CD4-positive, alpha-beta memory T cell (primary cell): ENCODE data around the gene LITAF. TPM values are rescaled to one million over a fixed set of nuclear protein-coding genes. Genes with fewer than 3 reads are reported as not detected.

Experiments used
- CTCF ChIA-PET: fragments of 350-600 bp; sonication (Branson Sonifier 250); formaldehyde crosslinking; loops from one replicate; lab custom pipeline; 2021; ENCODE audit warnings: inconsistent platforms; ENCODE audit not compliant: partially characterized antibody; lab: Charles Lee
- POLR2A ChIA-PET: fragments of 350-600 bp; sonication (Branson Sonifier 250); formaldehyde crosslinking; loops from one replicate; lab custom pipeline; 2021; ENCODE audit not compliant: partially characterized antibody; lab: Charles Lee
- DNase-seq, 5 donors: peaks; one replicate each; pipeline versions ENCODE4 v3.0.0 to v3.0.0-alpha.2; 2020 to 2022; ENCODE audit warnings: mixed read lengths in 1 of 5
- H3K27ac ChIP-seq: one replicate; pipeline ENCODE4 v1.7.0; 2013; ENCODE audit warnings: low read depth, low read length
- H3K27me3 ChIP-seq: 2 replicates; pipeline ENCODE4 v1.7.0; 2013; ENCODE audit warnings: mild to moderate bottlenecking, low read length, moderate library complexity; ENCODE audit not compliant: insufficient read depth
- H3K36me3 ChIP-seq: 2 replicates; pipeline ENCODE4 v1.7.0; 2013; ENCODE audit warnings: mild to moderate bottlenecking, low read length, moderate library complexity; ENCODE audit not compliant: insufficient read depth
- H3K4me1 ChIP-seq: 2 replicates; pipeline ENCODE4 v1.7.0; 2013; ENCODE audit warnings: mild to moderate bottlenecking, low read length, moderate library complexity; ENCODE audit not compliant: insufficient read depth
- H3K4me3 ChIP-seq, 2 donors: one replicate each; pipeline ENCODE4 v1.7.0; 2013; ENCODE audit warnings: low read length in 2 of 2, mild to moderate bottlenecking in 1 of 2
- H3K9me3 ChIP-seq, 2 donors: one replicate each; pipeline ENCODE4 v1.7.0; 2013; ENCODE audit warnings: low read length in 2 of 2, control low read depth in 1 of 2; ENCODE audit not compliant: control insufficient read depth in 1 of 2
- H3K27ac Mint-ChIP-seq, 7 donors: one replicate each; pipeline ENCODE4 v1.8.0; 2020 to 2021; ENCODE audit warnings: mixed read lengths in 7 of 7, mild to moderate bottlenecking in 6 of 7, inconsistent platforms in 3 of 7, moderate library complexity in 3 of 7
- H3K27me3 Mint-ChIP-seq, 2 donors: one replicate each; pipeline ENCODE4 v1.8.0; 2020 to 2021; ENCODE audit warnings: mixed read lengths in 2 of 2
- H3K36me3 Mint-ChIP-seq, 2 donors: one replicate each; pipeline ENCODE4 v1.8.0; 2020 to 2021; ENCODE audit warnings: mixed read lengths in 2 of 2, inconsistent platforms in 1 of 2, mild to moderate bottlenecking in 1 of 2
- H3K4me1 Mint-ChIP-seq, 4 donors: one replicate each; pipeline ENCODE4 v1.8.0; 2020 to 2021; ENCODE audit warnings: mixed read lengths in 4 of 4, mild to moderate bottlenecking in 1 of 4
- H3K4me3 Mint-ChIP-seq, 8 donors: one replicate each; pipeline ENCODE4 v1.8.0; 2020 to 2021; ENCODE audit warnings: mixed read lengths in 8 of 8, mild to moderate bottlenecking in 7 of 8, moderate library complexity in 6 of 8, inconsistent platforms in 3 of 8
- H3K9me3 Mint-ChIP-seq, 8 donors: one replicate each; pipeline ENCODE4 v1.8.0; 2020 to 2021; ENCODE audit warnings: mixed read lengths in 8 of 8, mild to moderate bottlenecking in 5 of 8, inconsistent platforms in 3 of 8, moderate library complexity in 1 of 8
- intact Hi-C: fragments of 100-400 bp; cut with micrococcal nuclease; formaldehyde crosslinking; loops from one replicate; pipeline ENCODE4 v1.15.1; 2023
- polyA plus RNA-seq, 2 donors: library from polyadenylated mRNA; unstranded; fragments of 300-500 nt; fragmentation: Illumina TruSeq; gene quantifications; one replicate each; pipeline ENCODE4 v1.2.3, GENCODE V29; 2021
- total RNA-seq, 2 experiments: library from RNA; stranded (reverse); gene quantifications; one replicate each; pipeline ENCODE4 v1.2.3, GENCODE V29; 2021

The LITAF gene
- total and polyA plus RNA-seq, 4 experiments from 2014 or later, result 155 to 496 (median 250) TPM

DNA sequence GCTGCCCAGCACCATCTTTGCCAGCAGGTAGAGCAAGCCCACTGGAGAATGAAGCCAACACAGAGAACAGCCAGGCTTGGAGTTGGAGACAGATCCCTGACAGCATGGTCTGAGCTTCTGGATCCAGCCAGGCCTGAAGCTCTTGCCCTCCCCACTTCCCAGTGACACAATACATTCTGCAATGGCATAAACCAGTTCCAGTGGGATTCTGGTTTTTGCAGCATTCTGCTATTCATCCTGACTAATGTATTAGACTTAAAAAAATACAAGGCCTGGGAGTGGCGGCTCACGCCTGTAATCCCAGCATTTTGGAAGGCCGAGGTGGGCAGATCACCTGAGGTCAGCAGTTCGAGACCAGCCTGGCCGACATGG, 40.6 kb upstream of the LITAF start:
- ChIA-PET CTCF (interaction anchor here (1.2 to 1.3 kb wide), 2 partner anchors 9 to 95 kb away, joined by 6 to 7 read pairs; no protein-coding TSS in a partner anchor), POLR2A (no interaction called here)
- Mint-ChIP-seq H3K4me1 (peaks cover 21 to 62% (median 41%) of the 10 kb centered on the region in 4 donors), H3K4me3 (no peak overlapping the region), H3K27ac (no peak overlapping the region), H3K9me3 (no peaks in the 10 kb centered on the region), H3K27me3 (no peaks in the 10 kb centered on the region), H3K36me3 (no peaks in the 10 kb centered on the region)
- Histone ChIP-seq H3K4me1 (peaks cover 43% of the 10 kb centered on the region), H3K27me3 (no peaks in the 10 kb centered on the region), H3K4me3 (no peak overlapping the region), H3K9me3 (no peaks in the 10 kb centered on the region), H3K36me3 (no peaks in the 10 kb centered on the region), H3K27ac (no peak overlapping the region)
- intact Hi-C loops, result no loop called here
- no peak for DNase-seq

DNA sequence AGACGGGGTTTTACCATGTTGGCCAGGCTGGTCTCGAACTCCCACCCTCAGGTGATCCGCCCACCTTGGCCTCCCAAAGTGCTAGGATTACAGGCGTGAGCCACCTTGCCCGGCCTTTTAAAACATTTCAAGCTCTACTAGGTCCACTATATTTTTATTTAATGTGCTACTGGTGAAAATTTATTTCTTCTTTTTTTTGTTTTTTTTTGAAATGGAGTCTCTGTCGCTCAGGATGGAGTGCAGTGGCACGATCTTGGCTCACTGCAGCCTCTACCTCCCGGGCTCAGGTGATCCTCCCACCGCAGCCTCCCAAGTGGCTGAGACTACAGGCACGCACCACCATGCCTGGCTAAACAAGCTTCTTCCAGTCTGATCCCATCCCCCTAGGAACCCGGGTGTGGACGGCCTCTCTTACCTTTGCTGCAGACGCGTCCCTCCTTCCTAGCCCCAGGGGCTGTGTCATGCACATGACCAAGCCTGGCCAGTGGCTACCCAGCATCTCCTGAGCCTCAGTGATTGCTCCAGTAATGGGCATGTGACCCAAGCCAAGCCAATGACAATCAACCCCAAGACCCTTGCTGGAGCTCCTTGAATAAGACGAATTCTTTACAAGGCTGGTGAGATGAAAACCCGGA, 40.1 kb upstream of the LITAF start:
- ChIA-PET POLR2A (no interaction called here), CTCF (interaction anchor here (1.2 to 1.6 kb wide), 3 partner anchors 10 to 95 kb away, joined by 3 to 7 read pairs (median 6); no protein-coding TSS in a partner anchor)
- H3K4me1 ChIP-seq, result peaks cover 48% of the 10 kb centered on the region
- DNase-seq, result no peak
- no peak overlapping the region for H3K4me3 ChIP-seq
- peak overlapping the region in 1 of 8 donors; percentile 25 for H3K4me3 Mint-ChIP-seq
- H3K9me3 ChIP-seq, result no peaks in the 10 kb centered on the region
- H3K27ac Mint-ChIP-seq, result no peak overlapping the region
- peaks cover 24 to 67% (median 46%) of the 10 kb centered on the region in 4 donors for H3K4me1 Mint-ChIP-seq
- no peaks in the 10 kb centered on the region for H3K27me3 Mint-ChIP-seq
- H3K27me3 ChIP-seq, result no peaks in the 10 kb centered on the region
- H3K36me3 ChIP-seq, result no peaks in the 10 kb centered on the region
- intact Hi-C loops, result no loop called here
- no peak overlapping the region for H3K27ac ChIP-seq
- peaks cover 0 to under 1% (median 0%) of the 10 kb centered on the region in 8 donors for H3K9me3 Mint-ChIP-seq
- H3K36me3 Mint-ChIP-seq, result no peaks in the 10 kb centered on the region

DNA sequence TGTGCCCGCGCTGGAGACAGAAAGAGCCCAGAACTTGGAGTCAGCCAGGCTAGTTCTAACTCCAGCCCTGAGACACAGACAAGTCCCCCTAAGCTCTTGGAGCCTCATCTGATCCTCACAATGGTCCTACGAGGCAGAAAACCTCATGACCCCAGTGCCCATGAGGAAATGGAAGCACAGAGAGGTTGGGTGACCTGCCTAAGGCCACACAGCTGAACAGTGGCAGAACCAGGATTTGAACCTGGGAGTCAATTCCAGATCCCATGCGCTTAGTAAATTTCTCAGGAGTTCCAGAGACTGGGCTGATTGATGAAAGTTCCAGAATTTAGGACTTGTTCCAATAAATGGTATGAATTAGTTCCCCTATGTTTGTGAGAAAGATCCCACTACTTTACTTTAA, 39.0 kb upstream of the LITAF start:
- Mint-ChIP-seq H3K27me3 (no peaks in the 10 kb centered on the region), H3K9me3 (peaks cover 0 to 2% (median 0%) of the 10 kb centered on the region in 8 donors), H3K36me3 (no peaks in the 10 kb centered on the region), H3K27ac (peak overlapping the region in 4 of 7 donors; percentile 24 to 78 (median 64)), H3K4me1 (peaks cover 29 to 75% (median 51%) of the 10 kb centered on the region in 4 donors), H3K4me3 (peak overlapping the region in 1 of 8 donors; percentile 18)
- no peaks in the 10 kb centered on the region for H3K27me3 ChIP-seq
- H3K36me3 ChIP-seq, result no peaks in the 10 kb centered on the region
- CTCF ChIA-PET, result interaction anchor here (1.1 to 5.0 kb wide), 3 partner anchors 14 to 93 kb away, joined by 3 to 32 read pairs (median 5); no protein-coding TSS in a partner anchor
- no peak for DNase-seq
- POLR2A ChIA-PET, result interaction anchor here (9.1 kb wide), 1 partner anchor 40 kb away, joined by 175 read pairs; the partner anchor contains the start of gene LITAF
- no peak overlapping the region for H3K27ac ChIP-seq
- H3K4me1 ChIP-seq, result peaks cover 58% of the 10 kb centered on the region
- H3K9me3 ChIP-seq, result no peaks in the 10 kb centered on the region
- intact Hi-C loops, result no loop called here
- H3K4me3 ChIP-seq, result no peak overlapping the region

DNA sequence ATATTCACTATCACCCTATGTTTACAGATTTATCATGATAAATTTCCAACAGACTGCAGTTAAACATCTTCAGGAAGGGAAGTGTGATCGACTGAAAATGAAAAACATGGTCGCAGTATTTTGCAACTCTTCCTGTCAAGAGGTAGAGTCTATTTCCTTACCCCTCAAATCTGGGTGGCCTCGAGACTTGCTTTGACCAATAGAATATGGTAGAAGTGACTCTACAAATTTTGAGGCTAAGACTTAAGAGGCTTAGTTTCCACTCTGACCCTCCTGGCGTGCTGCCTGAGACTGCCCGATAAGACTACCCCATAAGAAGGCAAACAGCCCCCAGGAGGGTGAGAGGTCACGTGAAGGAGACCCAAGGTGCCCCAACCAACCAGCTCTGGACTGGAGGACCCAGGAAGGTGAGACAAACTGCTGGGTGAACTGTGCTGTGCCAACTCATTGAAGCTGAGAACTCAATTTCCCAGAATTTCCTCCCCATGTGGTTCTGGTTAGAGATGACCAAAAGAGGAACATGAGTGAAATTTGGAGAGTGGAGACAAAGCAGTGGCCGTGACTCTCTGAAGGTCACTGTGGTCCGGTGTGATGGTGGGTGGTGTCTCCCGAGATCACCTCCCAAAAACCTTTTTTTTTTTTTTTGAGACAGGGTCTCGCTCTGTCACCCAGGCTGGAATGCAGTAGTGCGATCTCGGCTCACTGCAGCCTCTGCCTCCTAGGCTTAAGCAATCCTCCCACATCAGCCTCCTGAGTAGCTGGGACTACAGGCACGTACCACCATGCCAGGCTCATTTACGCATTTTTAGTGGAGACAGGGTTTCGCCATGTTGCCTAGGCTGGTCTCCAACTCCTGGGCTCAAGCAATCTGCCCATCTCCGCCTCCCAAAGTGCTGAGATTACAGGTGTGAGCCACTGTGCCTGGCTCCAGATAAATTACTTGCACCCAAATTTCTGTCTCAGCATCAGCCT, 38.2 kb upstream of the LITAF start:
- POLR2A ChIA-PET, result interaction anchor here (1.0 to 9.1 kb wide), 2 partner anchors 39 to 64 kb away, joined by 4 to 175 read pairs; partner anchors contain the start of gene LITAF
- Mint-ChIP-seq H3K36me3 (no peaks in the 10 kb centered on the region), H3K27ac (peak overlapping the region in 6 of 7 donors; percentile 10 to 85 (median 46)), H3K27me3 (no peaks in the 10 kb centered on the region), H3K4me3 (peak overlapping the region in 5 of 8 donors; percentile 4 to 73 (median 31)), H3K9me3 (peaks cover 0 to 4% (median 0%) of the 10 kb centered on the region in 8 donors), H3K4me1 (peaks cover 33 to 79% (median 55%) of the 10 kb centered on the region in 4 donors)
- H3K36me3 ChIP-seq, result no peaks in the 10 kb centered on the region
- CTCF ChIA-PET, result interaction anchor here (1.1 to 5.0 kb wide), 4 partner anchors 15 to 92 kb away, joined by 3 to 32 read pairs (median 4); no protein-coding TSS in a partner anchor
- no peaks in the 10 kb centered on the region for H3K27me3 ChIP-seq
- intact Hi-C loops, result no loop called here
- H3K4me1 ChIP-seq, result peaks cover 64% of the 10 kb centered on the region
- no peaks in the 10 kb centered on the region for H3K9me3 ChIP-seq
- H3K27ac ChIP-seq, result no peak overlapping the region
- DNase-seq, result no peak
- peak overlapping the region in 1 of 2 donors; percentile 17 for H3K4me3 ChIP-seq

DNA sequence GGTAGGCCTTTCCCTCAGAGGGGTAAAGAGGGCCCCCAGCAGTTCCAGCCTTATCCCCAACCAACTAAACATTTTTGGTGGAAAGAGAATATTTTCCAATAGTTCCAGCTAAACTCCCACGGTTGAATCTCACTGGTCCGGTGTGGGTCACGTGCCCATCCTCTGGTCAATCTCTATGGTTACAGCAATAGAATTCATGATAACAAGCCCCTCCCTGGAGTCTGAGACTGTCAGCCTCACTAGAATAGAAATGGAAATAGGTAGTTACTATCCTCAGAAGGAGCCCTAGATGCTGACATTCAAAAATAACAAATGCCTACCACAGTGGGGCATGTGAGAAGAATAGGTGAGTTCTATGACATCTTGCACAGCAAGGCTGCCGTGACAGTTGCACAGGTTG, 37.5 kb upstream of the LITAF start:
- peak overlapping the region in 1 of 2 donors; percentile 17 for H3K4me3 ChIP-seq
- intact Hi-C loops, result no loop called here
- peaks cover 32 to 80% (median 55%) of the 10 kb centered on the region in 4 donors for H3K4me1 Mint-ChIP-seq
- H3K4me3 Mint-ChIP-seq, result peak overlapping the region in 7 of 8 donors; percentile 4 to 73 (median 43)
- ChIA-PET CTCF (interaction anchor here (1.1 to 5.0 kb wide), 3 partner anchors 41 to 92 kb away, joined by 3 to 32 read pairs (median 3); no protein-coding TSS in a partner anchor), POLR2A (interaction anchor here (1.0 to 9.1 kb wide), 3 partner anchors 38 to 64 kb away, joined by 4 to 175 read pairs (median 29); partner anchors contain the start of genes LITAF and SNN)
- peaks cover 66% of the 10 kb centered on the region for H3K4me1 ChIP-seq
- DNase-seq, result no peak
- H3K27ac Mint-ChIP-seq, result peak overlapping the region in 5 of 7 donors; percentile 42 to 85 (median 62)
- no peaks in the 10 kb centered on the region for H3K27me3 ChIP-seq
- H3K36me3 Mint-ChIP-seq, result no peaks in the 10 kb centered on the region
- no peaks in the 10 kb centered on the region for H3K9me3 ChIP-seq
- peaks cover 0 to 4% (median 0%) of the 10 kb centered on the region in 8 donors for H3K9me3 Mint-ChIP-seq
- no peaks in the 10 kb centered on the region for H3K27me3 Mint-ChIP-seq
- no peaks in the 10 kb centered on the region for H3K36me3 ChIP-seq
- H3K27ac ChIP-seq, result no peak overlapping the region

DNA sequence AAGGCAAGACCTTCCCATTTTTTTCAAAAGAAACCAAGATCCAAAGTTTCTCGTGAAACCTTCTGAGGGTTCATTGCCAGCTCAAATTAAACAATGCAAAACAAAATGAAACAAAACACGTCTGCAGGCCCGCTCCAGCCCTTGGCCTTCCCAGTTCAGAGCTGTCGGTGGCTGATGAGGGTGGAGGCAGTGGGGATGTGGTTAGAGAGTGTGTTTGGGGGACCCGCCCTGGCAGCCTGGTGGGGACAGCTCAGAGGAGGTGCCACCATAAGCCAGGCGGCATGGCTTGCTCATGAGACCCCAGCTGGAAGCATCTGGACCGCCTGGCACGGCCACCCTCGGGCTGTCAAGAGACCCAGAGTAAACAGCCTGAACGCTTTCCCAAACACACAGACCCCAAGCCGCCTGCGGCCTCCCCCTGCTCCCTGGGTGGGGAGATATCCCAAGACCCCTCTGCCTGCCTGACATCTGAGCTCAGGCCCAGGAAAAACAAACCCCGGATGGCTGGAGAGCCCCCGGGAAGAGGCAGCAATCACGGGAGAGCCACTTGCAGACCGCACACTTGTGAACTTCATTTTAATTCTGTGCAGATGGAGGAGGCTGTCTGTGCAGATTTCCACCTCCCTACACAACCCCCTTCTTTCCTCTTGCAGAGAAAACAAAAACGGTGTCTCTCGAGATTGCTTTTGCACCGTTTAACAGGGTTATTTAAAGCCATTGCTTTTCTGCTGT, 35.4 kb upstream of the LITAF start:
- DNase-seq, result peak; percentile 50 to 70 (median 65)
- peak overlapping the region; percentile 58 for H3K27ac ChIP-seq
- no peaks in the 10 kb centered on the region for H3K36me3 ChIP-seq
- Mint-ChIP-seq H3K4me3 (peak overlapping the region; percentile 81 to 89 (median 84)), H3K27me3 (no peaks in the 10 kb centered on the region), H3K4me1 (peaks cover 34 to 83% (median 60%) of the 10 kb centered on the region in 4 donors), H3K27ac (peak overlapping the region; percentile 91 to 97 (median 96)), H3K9me3 (peaks cover 0 to 4% (median 0%) of the 10 kb centered on the region in 8 donors), H3K36me3 (no peaks in the 10 kb centered on the region)
- CTCF ChIA-PET, result interaction anchor here (0.7 to 5.0 kb wide), 14 partner anchors 9 to 93 kb away, joined by 3 to 32 read pairs (median 4); no protein-coding TSS in a partner anchor
- POLR2A ChIA-PET, result interaction anchor here (0.6 to 9.1 kb wide), 22 partner anchors 9 to 370 kb away, joined by 3 to 175 read pairs (median 6); partner anchors contain the start of genes LITAF, SNN, SOCS1 and TXNDC11
- peak overlapping the region; percentile 25 to 36 for H3K4me3 ChIP-seq
- H3K9me3 ChIP-seq, result no peaks in the 10 kb centered on the region
- intact Hi-C loops, result loop anchor here (2.0 kb wide), 2 partner anchors 19 to 37 kb away; no protein-coding TSS in a partner anchor
- no peaks in the 10 kb centered on the region for H3K27me3 ChIP-seq
- peaks cover 82% of the 10 kb centered on the region for H3K4me1 ChIP-seq
